ENCODE measurements around the gene SETBP1. TPM values are rescaled to one million over a fixed set of nuclear protein-coding genes. Genes with fewer than 3 reads are reported as not detected.
A peak's percentile ranks its signal among the peaks of the same experiment; 100 is the strongest.

The SETBP1 gene
- total RNA-seq, 1 donor from 2014 or later, result 39.5 TPM

GRCh38 chr18:44937960-44938719 is 257.5 kb downstream of the SETBP1 start:
- ATAC-seq (peak; percentile 41), DNase-seq (no peak)
- TF ChIP-seq CTCF (IDR thresholded peaks at IDR 0.05), result no peak

GRCh38 chr18:44938720-44939665 is 258.3 kb downstream of the SETBP1 start:
- H3K4me3 ChIP-seq, result no peak overlapping the region
- H3K27ac ChIP-seq, result no peak overlapping the region
- H3K4me1 ChIP-seq, result peaks cover 11% of the 10 kb centered on the region
- H3K9me3 ChIP-seq, result no peaks in the 10 kb centered on the region
- H3K27me3 ChIP-seq, result no peaks in the 10 kb centered on the region
- ATAC-seq, result no peak
- intact Hi-C loops (cut with DNase I), result no loop called here
- no peak for TF ChIP-seq CTCF (IDR thresholded peaks at IDR 0.05)
- no peak for DNase-seq
- H3K36me3 ChIP-seq, result no peaks in the 10 kb centered on the region

More at GRCh38 chr18:44937960-44938719, 257.5 kb downstream of the SETBP1 start:
- Histone ChIP-seq H3K36me3 (no peaks in the 10 kb centered on the region), H3K4me3 (no peak overlapping the region), H3K27me3 (no peaks in the 10 kb centered on the region), H3K27ac (no peak overlapping the region), H3K4me1 (peaks cover 8% of the 10 kb centered on the region), H3K9me3 (no peaks in the 10 kb centered on the region)
- intact Hi-C loops (cut with DNase I), result no loop called here

GRCh38 chr18:44941516-44941915 is 260.8 kb downstream of the SETBP1 start:
- H3K4me3 ChIP-seq, result no peak overlapping the region
- DNase-seq (no peak), ATAC-seq (no peak)
- H3K27me3 ChIP-seq, result no peaks in the 10 kb centered on the region
- H3K36me3 ChIP-seq, result no peaks in the 10 kb centered on the region
- no peak for TF ChIP-seq CTCF (IDR thresholded peaks at IDR 0.05)
- no peak overlapping the region for H3K27ac ChIP-seq
- H3K9me3 ChIP-seq, result no peaks in the 10 kb centered on the region
- intact Hi-C loops (cut with DNase I), result no loop called here
- peaks cover 11% of the 10 kb centered on the region for H3K4me1 ChIP-seq

- Histone ChIP-seq H3K27me3 (no peaks in the 10 kb centered on the region), H3K4me3 (no peak overlapping the region), H3K9me3 (no peaks in the 10 kb centered on the region), H3K27ac (no peak overlapping the region), H3K4me1 (peaks cover 11% of the 10 kb centered on the region), H3K36me3 (no peaks in the 10 kb centered on the region)
- TF ChIP-seq CTCF (IDR thresholded peaks at IDR 0.05), result no peak
- ATAC-seq (no peak), DNase-seq (no peak)
- intact Hi-C loops (cut with DNase I), result no loop called here
These were observed 261.4 kb downstream of the SETBP1 start for GRCh38 chr18:44942073-44942472.

- DNase-seq, result no peak
- H3K36me3 ChIP-seq, result no peaks in the 10 kb centered on the region
- no peak for TF ChIP-seq CTCF (IDR thresholded peaks at IDR 0.05)
- peaks cover 11% of the 10 kb centered on the region for H3K4me1 ChIP-seq
- H3K27ac ChIP-seq, result no peak overlapping the region
- intact Hi-C loops (cut with DNase I), result no loop called here
- no peak for ATAC-seq
- no peak overlapping the region for H3K4me3 ChIP-seq
- no peaks in the 10 kb centered on the region for H3K27me3 ChIP-seq
- H3K9me3 ChIP-seq, result no peaks in the 10 kb centered on the region
These were observed 262.7 kb downstream of the SETBP1 start for GRCh38 chr18:44943311-44943881.
